ENCODE measurements around the gene CRELD2. TPM values are rescaled to one million over a fixed set of nuclear protein-coding genes. Genes with fewer than 3 reads are reported as not detected.

Gene CRELD2
- total and polyA plus RNA-seq, 2 of the 13 experiments (the other 11 are each of a cell fraction or from before 2014, with no cell fraction given) = 17.2 to 44.7 TPM

DNA sequence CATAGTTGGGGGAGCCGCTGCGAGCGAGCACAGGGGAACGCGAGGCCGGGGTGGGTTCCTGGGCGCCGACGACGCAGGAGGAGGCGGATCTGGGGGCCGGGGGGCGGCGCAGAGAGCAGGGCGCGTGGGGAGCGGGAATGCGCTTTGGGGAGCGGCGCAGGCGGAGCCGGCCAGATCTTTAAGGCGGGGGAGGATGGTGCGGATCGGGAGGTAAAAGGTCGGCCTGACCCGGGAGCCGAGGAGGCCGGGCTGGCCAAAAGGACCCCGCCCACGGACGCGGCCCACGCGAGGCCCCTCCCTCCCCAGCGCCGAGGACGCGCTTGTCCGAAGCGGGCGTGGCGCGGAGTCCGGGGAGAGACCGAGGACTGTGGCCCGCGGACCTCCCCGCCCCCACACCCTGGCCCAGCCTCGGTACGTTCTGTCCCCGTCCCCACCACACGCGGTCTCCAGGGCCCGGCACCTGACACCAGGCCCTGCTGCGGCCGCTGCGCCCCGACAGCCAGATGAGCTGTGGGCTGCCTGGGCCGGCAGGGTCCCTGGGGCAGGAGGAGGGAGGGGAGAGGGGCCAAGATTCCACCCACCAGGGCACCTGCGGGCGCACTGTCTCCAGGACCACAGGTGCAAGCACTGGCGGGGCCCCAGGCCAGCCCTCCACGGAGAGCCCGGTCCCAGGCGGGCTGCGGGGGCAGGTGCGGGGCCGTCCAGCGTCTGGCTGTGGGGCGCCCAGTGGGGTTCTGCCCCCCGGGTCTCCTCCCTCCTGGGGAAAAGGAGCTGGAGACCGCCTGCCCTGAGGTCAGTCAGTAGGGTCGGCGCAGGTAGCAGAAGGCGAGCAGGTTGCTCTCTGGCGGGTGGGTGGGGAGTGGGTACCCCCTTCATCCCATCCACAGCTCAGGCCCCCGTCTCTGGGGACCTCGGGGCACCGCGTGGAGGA, 53.1 kb downstream of the CRELD2 start:
- intact Hi-C loops (cut with micrococcal nuclease; ENCODE audit: unreplicated experiment) (no loop called here), in situ Hi-C loops (cut with HindIII; ENCODE audit: extremely low pct_ligation_motif_present, low pct_unique_long_range_greater_than_20kb) (no loop called here)
- Histone ChIP-seq H3K9ac (ENCODE audit: insufficient read depth, low read depth, low read length) (peak overlapping the region; percentile 70), H3K27me3 (ENCODE audit: control insufficient read depth in 1 of 2, insufficient read depth in 2 of 2, low read length in 2 of 2) (no peaks in the 10 kb centered on the region), H4K20me1 (ENCODE audit: insufficient read depth, low read length) (no peaks in the 10 kb centered on the region), H3K36me3 (replicated peaks in 1 of 2; ENCODE audit: control insufficient read depth in 1 of 2, insufficient read depth in 2 of 2, low read length in 2 of 2) (no peaks in the 10 kb centered on the region), H3K4me2 (ENCODE audit: low read depth, low read length) (peak overlapping the region; percentile 79), H3K27ac (ENCODE audit: extremely low read length, insufficient read depth, low read length) (peak overlapping the region; percentile 57), H2AFZ (ENCODE audit: low read length) (no peak overlapping the region), H3K79me2 (ENCODE audit: insufficient read depth, low read length) (no peaks in the 10 kb centered on the region), H3K4me3 (replicated peaks in 1 of 3; ENCODE audit: insufficient read depth in 1 of 3, low read depth in 2 of 3, low read length in 3 of 3) (peak overlapping the region; percentile 55 to 71 (median 58)), H3K9me3 (ENCODE audit: low read length) (no peaks in the 10 kb centered on the region), H3K4me1 (ENCODE audit: insufficient read depth, low read length) (peaks cover 69% of the 10 kb centered on the region)
- FAIRE-seq = no peak
- ATAC-seq = peak; percentile 16
- POLR2A ChIA-PET = interaction anchor here (0.9 to 16.4 kb wide), 8 partner anchors 9 to 59 kb away, joined by 3 to 722 read pairs (median 12); partner anchors contain the start of genes ALG12, CRELD2 and PIM3
- 8% methylated on average over 30 of the region's 81 CpGs for WGBS (ENCODE audit: low lambda C conversion rate)
- CTCF ChIA-PET (ENCODE audit: low intra/inter-chr PET ratio, low total read pairs) = no interaction called here
- DNase-seq (ENCODE audit: low spot score) = no peak
- BruUV-seq (replicated peaks) = TSS peak; percentile 74
- TF ChIP-seq ZNF83 (CRISPR knock-in tag; IDR thresholded peaks at IDR 0.05; ENCODE audit: borderline replicate concordance) (peak; percentile 49; the same call in 1 of the 2 replicates), ZNF558 (CRISPR knock-in tag; IDR thresholded peaks at IDR 0.05; ENCODE audit: borderline replicate concordance) (0 out of 2 replicates have a peak, but pooled peaks have one; percentile 18), ZBTB7A (CRISPR knock-in tag; IDR thresholded peaks at IDR 0.05) (peak; percentile 39; the same call in 1 of the 2 replicates), RBAK (CRISPR knock-in tag; IDR thresholded peaks at IDR 0.05) (no peak), MAZ (IDR thresholded peaks at IDR 0.05; ENCODE audit: borderline replicate concordance, low read depth, low read length) (no peak), MAZ (CRISPR knock-in tag; IDR thresholded peaks at IDR 0.05; ENCODE audit: low read depth) (0 out of 2 replicates have a peak, but pooled peaks have one; percentile 50), ZSCAN30 (CRISPR knock-in tag; IDR thresholded peaks at IDR 0.05) (0 out of 2 replicates have a peak, but pooled peaks have one; percentile 17), ZBTB7B (CRISPR knock-in tag; IDR thresholded peaks at IDR 0.05) (peak; percentile 50; the same call in 1 of the 2 replicates), ZBTB14 (CRISPR knock-in tag; IDR thresholded peaks at IDR 0.05) (peak; percentile 59; the same call in 1 of the 2 replicates), EED (CRISPR knock-in tag; IDR thresholded peaks at IDR 0.05) (0 out of 2 replicates have a peak, but pooled peaks have one; percentile 20), ZNF567 (CRISPR knock-in tag; IDR thresholded peaks at IDR 0.05; ENCODE audit: borderline replicate concordance) (0 out of 2 replicates have a peak, but pooled peaks have one; percentile 75)
- TF ChIP-seq, protein P1, sequence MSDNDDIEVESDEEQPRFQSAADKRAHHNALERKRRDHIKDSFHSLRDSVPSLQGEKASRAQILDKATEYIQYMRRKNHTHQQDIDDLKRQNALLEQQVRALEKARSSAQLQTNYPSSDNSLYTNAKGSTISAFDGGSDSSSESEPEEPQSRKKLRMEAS (IDR thresholded peaks at IDR 0.05) = peak; percentile 73
- TF ChIP-seq, protein P2, sequence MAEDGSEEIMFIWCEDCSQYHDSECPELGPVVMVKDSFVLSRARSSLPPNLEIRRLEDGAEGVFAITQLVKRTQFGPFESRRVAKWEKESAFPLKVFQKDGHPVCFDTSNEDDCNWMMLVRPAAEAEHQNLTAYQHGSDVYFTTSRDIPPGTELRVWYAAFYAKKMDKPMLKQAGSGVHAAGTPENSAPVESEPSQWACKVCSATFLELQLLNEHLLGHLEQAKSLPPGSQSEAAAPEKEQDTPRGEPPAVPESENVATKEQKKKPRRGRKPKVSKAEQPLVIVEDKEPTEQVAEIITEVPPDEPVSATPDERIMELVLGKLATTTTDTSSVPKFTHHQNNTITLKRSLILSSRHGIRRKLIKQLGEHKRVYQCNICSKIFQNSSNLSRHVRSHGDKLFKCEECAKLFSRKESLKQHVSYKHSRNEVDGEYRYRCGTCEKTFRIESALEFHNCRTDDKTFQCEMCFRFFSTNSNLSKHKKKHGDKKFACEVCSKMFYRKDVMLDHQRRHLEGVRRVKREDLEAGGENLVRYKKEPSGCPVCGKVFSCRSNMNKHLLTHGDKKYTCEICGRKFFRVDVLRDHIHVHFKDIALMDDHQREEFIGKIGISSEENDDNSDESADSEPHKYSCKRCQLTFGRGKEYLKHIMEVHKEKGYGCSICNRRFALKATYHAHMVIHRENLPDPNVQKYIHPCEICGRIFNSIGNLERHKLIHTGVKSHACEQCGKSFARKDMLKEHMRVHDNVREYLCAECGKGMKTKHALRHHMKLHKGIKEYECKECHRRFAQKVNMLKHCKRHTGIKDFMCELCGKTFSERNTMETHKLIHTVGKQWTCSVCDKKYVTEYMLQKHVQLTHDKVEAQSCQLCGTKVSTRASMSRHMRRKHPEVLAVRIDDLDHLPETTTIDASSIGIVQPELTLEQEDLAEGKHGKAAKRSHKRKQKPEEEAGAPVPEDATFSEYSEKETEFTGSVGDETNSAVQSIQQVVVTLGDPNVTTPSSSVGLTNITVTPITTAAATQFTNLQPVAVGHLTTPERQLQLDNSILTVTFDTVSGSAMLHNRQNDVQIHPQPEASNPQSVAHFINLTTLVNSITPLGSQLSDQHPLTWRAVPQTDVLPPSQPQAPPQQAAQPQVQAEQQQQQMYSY (CRISPR knock-in tag; IDR thresholded peaks at IDR 0.05) = no peak; the same call in 1 of the 2 replicates
- TF ChIP-seq, protein P3, sequence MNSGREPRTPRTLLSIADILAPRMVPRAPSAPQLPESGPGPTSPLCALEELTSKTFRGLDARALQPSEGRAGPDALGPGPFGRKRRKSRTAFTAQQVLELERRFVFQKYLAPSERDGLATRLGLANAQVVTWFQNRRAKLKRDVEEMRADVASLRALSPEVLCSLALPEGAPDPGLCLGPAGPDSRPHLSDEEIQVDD (CRISPR knock-in tag; IDR thresholded peaks at IDR 0.05; ENCODE audit: borderline replicate concordance) = no peak

Data from HepG2 (cell line).